Heart left ventricle (tissue), 16 donors: Measurements from ENCODE around the gene PGP. TPM values are rescaled to one million over a fixed set of nuclear protein-coding genes. Genes with fewer than 3 reads are reported as not detected.
A peak's percentile ranks its signal among the peaks of the same experiment; 100 is the strongest.

ENCODE experiments used
- ATAC-seq, 4 donors: fragments of 200-7000 bp; cut with Tn5 transposase; one replicate each; pipeline ENCODE4 v1.9.1; 2020 to 2022; ENCODE audit warnings: moderate library complexity in 4 of 4, mild to moderate bottlenecking in 3 of 4, moderate number of reproducible peaks in 1 of 4
- DNase-seq, 5 donors: peaks; one replicate each; pipeline ENCODE4 v3.0.0-alpha.2; 2020
- H3K27ac ChIP-seq, 12 donors: fragments of 200-600 bp; sonication (generic) in 4 of 12; one replicate each; pipeline versions ENCODE4 v1.5.0 to v1.8.0; 2016 to 2022; ENCODE audit warnings: mild to moderate bottlenecking in 2 of 12
- H3K27me3 ChIP-seq, 9 donors: fragments of 200-600 bp; sonication (generic) in 2 of 9; one replicate each; pipeline versions ENCODE4 v1.5.1 to v1.8.0; 2016 to 2022; ENCODE audit warnings: mild to moderate bottlenecking in 3 of 9
- H3K36me3 ChIP-seq, 9 donors: fragments of 200-600 bp; sonication (generic) in 2 of 9; one replicate each; pipeline versions ENCODE4 v1.5.0 to v1.8.0; 2018 to 2022; ENCODE audit warnings: mild to moderate bottlenecking in 2 of 9
- H3K4me1 ChIP-seq, 12 donors: fragments of 200-600 bp; sonication (generic) in 4 of 12; one replicate each; pipeline versions ENCODE4 v1.5.0 to v1.8.0; 2016 to 2022; ENCODE audit warnings: mild to moderate bottlenecking in 3 of 12
- H3K4me3 ChIP-seq, 12 donors: fragments of 200-600 bp; sonication (generic) in 4 of 12; one replicate each; pipeline versions ENCODE4 v1.5.0 to v1.8.0; 2017 to 2022; ENCODE audit warnings: mild to moderate bottlenecking in 9 of 12, moderate library complexity in 4 of 12
- H3K9me3 ChIP-seq, 12 donors: fragments of 200-600 bp; sonication (generic) in 4 of 12; one replicate each; pipeline versions ENCODE4 v1.5.0 to v1.8.0; 2016 to 2022; ENCODE audit warnings: mild to moderate bottlenecking in 1 of 12
- POLR2A ChIP-seq, 2 donors: fragments of 450-650 bp; IDR thresholded peaks; one replicate each; pipeline ENCODE4 v1.6.1; 2017; ENCODE audit warnings: antibody characterized with exemption in 2 of 2, mild to moderate bottlenecking in 2 of 2, moderate library complexity in 2 of 2
- WGBS, 4 donors: extraction: QIAGEN DNeasy Blood & Tissue Kit in 2 of 4; methylation state at CpG; one replicate each; pipeline versions ENCODE4 v1.1.5 to v1.1.7; 2013 to 2018; 5-methylcytosine and 5-hydroxymethylcytosine counted together
- intact Hi-C, 10 donors: fragments of 100-400 bp; cut with DNase I; formaldehyde crosslinking; loops; one replicate each; pipeline versions ENCODE4 v1.11.1 to v1.14.2; 2022
- polyA plus RNA-seq, 2 donors: library from polyadenylated mRNA; stranded (reverse); fragments of 200-250 nt; gene quantifications; one replicate each; pipeline ENCODE4 v1.2.3, GENCODE V29; 2013
- total RNA-seq, 9 donors: library from RNA; depleted of rRNA in 2 of 9; stranded (reverse); fragments of >200 nt in 2 of 9; fragmentation: NEBNext Ultra II Directional in 3 of 9; extraction: Animal tissue kit (Norgen Biotek cat#: 25700) in 3 of 9; gene quantifications; one replicate each; pipeline versions ENCODE4 v1.1.0 to v1.2.4, GENCODE V29; 2016 to 2023
- TF ChIP-seq, protein P1 (sequence below), 12 donors: fragments of 200-600 bp; sonication (generic) in 4 of 12; IDR thresholded peaks; one replicate each; pipeline versions ENCODE4 v1.5.0 to v1.8.0; 2018 to 2022; ENCODE audit warnings: antibody characterized with exemption in 12 of 12, mild to moderate bottlenecking in 5 of 12
- donor health status: ischemic (EF 13 %, LVEDD 7.1; RV severe dilation, severe dysfunction).
- donor health status: healthy with polysubstance abuse.
- donor health status: DM: no; HTN: yes; CAD: no.
- donor health status: DM: no; HTN: no; CAD: no.
- donor health status: ischemic (EF 25% LVEDD 6.9; RV normal size, moderate dysfunction).
- donor health status: ischemic (EF 25% LVEDD 5.7; RV mildly dilated, moderate dysfunction).
- donor health status: healthy.
- donor health status: DM: yes; HTN: yes; CAD: no.
- donor health status: ischemic (EF 35%, LVEDD 5.7; RV mildly dilated, moderate dysfunction).
- donor health status: nonischemic (EF 11% LVEDD 7.7; RV severe dilation, severe dysfunction).
- donor health status: DM: yes; HTN: yes; CAD: no.
- donor health status: PGD.
- donor health status: ischemic (EF 29% LVEDD 5.4; RV normal size, mild dysfunction).
- donor health status: nonischemic (EF 23%, LVEDD 6.1; RV moderate dilation, normal function).

Gene PGP
- total and polyA plus RNA-seq, 11 donors, result 19.6 to 44.0 (median 31.7) TPM

- TF ChIP-seq, protein P1, sequence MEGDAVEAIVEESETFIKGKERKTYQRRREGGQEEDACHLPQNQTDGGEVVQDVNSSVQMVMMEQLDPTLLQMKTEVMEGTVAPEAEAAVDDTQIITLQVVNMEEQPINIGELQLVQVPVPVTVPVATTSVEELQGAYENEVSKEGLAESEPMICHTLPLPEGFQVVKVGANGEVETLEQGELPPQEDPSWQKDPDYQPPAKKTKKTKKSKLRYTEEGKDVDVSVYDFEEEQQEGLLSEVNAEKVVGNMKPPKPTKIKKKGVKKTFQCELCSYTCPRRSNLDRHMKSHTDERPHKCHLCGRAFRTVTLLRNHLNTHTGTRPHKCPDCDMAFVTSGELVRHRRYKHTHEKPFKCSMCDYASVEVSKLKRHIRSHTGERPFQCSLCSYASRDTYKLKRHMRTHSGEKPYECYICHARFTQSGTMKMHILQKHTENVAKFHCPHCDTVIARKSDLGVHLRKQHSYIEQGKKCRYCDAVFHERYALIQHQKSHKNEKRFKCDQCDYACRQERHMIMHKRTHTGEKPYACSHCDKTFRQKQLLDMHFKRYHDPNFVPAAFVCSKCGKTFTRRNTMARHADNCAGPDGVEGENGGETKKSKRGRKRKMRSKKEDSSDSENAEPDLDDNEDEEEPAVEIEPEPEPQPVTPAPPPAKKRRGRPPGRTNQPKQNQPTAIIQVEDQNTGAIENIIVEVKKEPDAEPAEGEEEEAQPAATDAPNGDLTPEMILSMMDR (IDR thresholded peaks at IDR 0.05), result no peak
- no peak for TF ChIP-seq POLR2A (IDR thresholded peaks at IDR 0.05)
- Histone ChIP-seq H3K27me3 (no peaks in the 10 kb centered on the region), H3K4me1 (peaks cover 17 to 61% (median 38%) of the 10 kb centered on the region in 12 donors), H3K36me3 (peaks cover 0 to 46% (median 32%) of the 10 kb centered on the region in 9 donors), H3K4me3 (no peak overlapping the region), H3K27ac (no peak overlapping the region), H3K9me3 (no peaks in the 10 kb centered on the region)
- WGBS, 4 donors, result 79 to 94% (median 89%) methylated on average over 6 to 9 of the region's 9 CpGs
- DNase-seq (no peak), ATAC-seq (no peak)
- intact Hi-C loops, result loop anchor here in 2 of 10 donors (5.0 kb wide), 2 partner anchors 44 to 51 kb away; partner anchors contain the start of genes ECI1 (in 1 of the 2) and TRAF7 (in 1 of the 2)
Observed at GRCh38 chr16:2208772-2209171, 5.9 kb downstream of the PGP start.

DNA sequence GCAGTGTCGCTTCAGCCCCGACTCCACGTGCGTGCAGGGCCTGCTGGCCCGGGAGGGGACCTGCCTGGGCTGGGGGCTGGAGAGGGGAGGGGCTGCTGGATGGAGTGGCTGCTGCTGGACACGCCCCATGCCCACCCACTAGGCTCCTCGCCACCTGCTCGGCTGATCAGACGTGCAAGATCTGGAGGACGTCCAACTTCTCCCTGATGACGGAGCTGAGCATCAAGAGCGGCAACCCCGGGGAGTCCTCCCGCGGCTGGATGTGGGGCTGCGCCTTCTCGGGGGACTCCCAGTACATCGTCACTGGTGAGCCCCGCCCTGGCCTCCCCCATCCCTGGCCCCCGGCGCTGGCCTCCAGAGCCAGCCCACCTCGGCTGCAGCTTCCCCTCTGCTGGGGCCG lies 6.3 kb downstream of the PGP start:
- ATAC-seq (no peak), DNase-seq (no peak)
- Histone ChIP-seq H3K4me1 (peaks cover 15 to 56% (median 34%) of the 10 kb centered on the region in 12 donors), H3K9me3 (no peaks in the 10 kb centered on the region), H3K4me3 (no peak overlapping the region), H3K36me3 (peaks cover 0 to 46% (median 32%) of the 10 kb centered on the region in 9 donors), H3K27ac (no peak overlapping the region), H3K27me3 (no peaks in the 10 kb centered on the region)
- TF ChIP-seq, protein P1 (IDR thresholded peaks at IDR 0.05), result no peak
- TF ChIP-seq POLR2A (IDR thresholded peaks at IDR 0.05), result no peak
- intact Hi-C loops, result loop anchor here in 2 of 10 donors (5.0 kb wide), 2 partner anchors 44 to 51 kb away; partner anchors contain the start of genes ECI1 (in 1 of the 2) and TRAF7 (in 1 of the 2)
- 75 to 84% (median 79%) methylated on average over 4 to 23 of the region's 23 CpGs for WGBS, 4 donors

GRCh38 chr16:2207872-2208271 lies 6.8 kb downstream of the PGP start:
- no peak overlapping the region for H3K27ac ChIP-seq
- H3K4me3 ChIP-seq, result no peak overlapping the region
- peaks cover 11 to 52% (median 29%) of the 10 kb centered on the region in 12 donors for H3K4me1 ChIP-seq
- TF ChIP-seq, protein P1 (IDR thresholded peaks at IDR 0.05), result no peak
- no peak for TF ChIP-seq POLR2A (IDR thresholded peaks at IDR 0.05)
- H3K27me3 ChIP-seq, result no peaks in the 10 kb centered on the region
- WGBS, 4 donors, result 76 to 90% (median 88%) methylated on average over 5 to 9 of the region's 9 CpGs
- H3K36me3 ChIP-seq, result peaks cover 0 to 46% (median 32%) of the 10 kb centered on the region in 9 donors
- intact Hi-C loops, result loop anchor here in 2 of 10 donors (5.0 kb wide), 2 partner anchors 44 to 51 kb away; partner anchors contain the start of genes ECI1 (in 1 of the 2) and TRAF7 (in 1 of the 2)
- ATAC-seq (no peak), DNase-seq (no peak)
- no peaks in the 10 kb centered on the region for H3K9me3 ChIP-seq

- H3K27ac ChIP-seq, result peak overlapping the region in 1 of 12 donors; percentile 99
- intact Hi-C loops, result loop anchor here in 2 of 10 donors (5.0 kb wide), 2 partner anchors 45 to 50 kb away; partner anchors contain the start of genes ECI1 (in 1 of the 2) and TRAF7 (in 1 of the 2)
- no peak for ATAC-seq
Observed at GRCh38 chr16:2206780-2207433, 7.7 kb downstream of the PGP start.

More at GRCh38 chr16:2206780-2207433, 7.7 kb downstream of the PGP start:
- Histone ChIP-seq H3K36me3 (peaks cover 0 to 38% (median 32%) of the 10 kb centered on the region in 9 donors), H3K9me3 (no peaks in the 10 kb centered on the region), H3K4me1 (peaks cover 3 to 42% (median 20%) of the 10 kb centered on the region in 12 donors), H3K27me3 (no peaks in the 10 kb centered on the region), H3K4me3 (peak overlapping the region in 1 of 12 donors; percentile 80)
- no peak for DNase-seq
- 92 to 96% (median 93%) methylated on average over 14 to 23 of the region's 23 CpGs for WGBS, 4 donors
- no peak for TF ChIP-seq POLR2A (IDR thresholded peaks at IDR 0.05)
- TF ChIP-seq, protein P1 (IDR thresholded peaks at IDR 0.05), result no peak
